Activated T-cell treated with anti-CD3 and anti-CD28 coated beads for 4 hours (primary cell): ENCODE measurements around the gene GIT1.

Experiments used
- DNase-seq: peaks from one replicate; pipeline ENCODE4 v3.0.0-alpha.2; 2020

Gene GIT1

DNA sequence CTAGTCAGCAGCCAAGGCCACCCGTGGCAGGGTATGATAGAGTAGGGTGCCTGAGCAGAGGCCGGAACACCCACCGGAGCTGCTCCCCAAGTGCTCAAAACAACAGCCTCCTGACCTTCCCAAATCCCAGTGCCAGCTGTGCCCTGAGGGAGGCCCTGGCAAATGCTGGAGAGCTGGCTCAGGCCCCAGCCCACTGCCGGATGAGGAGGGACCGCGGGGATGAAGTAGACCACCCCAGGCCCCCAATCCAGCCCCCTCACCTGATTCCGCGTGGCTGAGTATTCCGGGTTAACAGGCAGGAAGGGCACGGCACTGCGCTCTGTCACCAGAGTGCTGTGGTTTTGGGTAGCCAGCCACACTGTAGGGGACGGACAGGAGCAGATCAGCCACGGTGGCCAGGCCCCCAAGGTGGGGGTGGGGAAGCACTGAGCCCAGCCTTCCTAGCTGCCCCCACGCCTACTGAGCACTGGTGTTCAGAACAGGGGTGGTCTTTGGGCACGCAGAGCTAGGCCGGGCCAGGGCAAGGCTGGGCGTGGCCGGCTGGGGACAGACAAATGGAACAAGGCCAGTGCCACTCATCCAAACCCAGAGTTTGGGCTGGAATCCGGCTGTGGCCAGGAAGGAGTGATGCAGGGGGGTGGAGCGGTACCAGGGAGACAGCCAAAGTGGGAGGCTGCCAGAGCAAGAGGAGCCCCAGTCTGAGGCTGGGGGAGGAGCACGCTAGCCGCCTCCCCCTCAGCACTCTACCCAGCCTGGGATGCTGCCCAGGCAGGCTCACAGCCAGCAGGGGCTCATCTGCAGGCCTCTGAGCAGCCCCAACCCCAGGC is 11.8 kb downstream of the GIT1 start:
- DNase-seq: no peak

DNA sequence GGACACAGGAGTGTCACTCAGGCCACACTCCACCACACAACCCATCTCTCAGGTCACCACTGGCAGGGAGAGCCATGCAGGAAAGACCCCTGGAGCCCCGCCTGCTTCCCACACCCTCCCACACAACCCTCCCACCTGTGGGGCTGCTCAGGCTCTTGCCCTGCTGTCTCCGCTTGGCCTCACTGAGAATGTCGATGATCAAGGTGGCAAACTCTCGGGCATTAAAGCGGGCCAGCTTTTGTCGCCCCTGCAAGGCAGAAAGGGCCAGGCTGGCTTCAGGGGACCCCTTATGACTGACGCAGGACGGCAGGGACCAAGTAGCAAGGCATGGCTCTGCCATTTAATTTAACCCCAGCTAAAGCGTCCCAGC is 12.5 kb downstream of the GIT1 start:
- no peak for DNase-seq

DNA sequence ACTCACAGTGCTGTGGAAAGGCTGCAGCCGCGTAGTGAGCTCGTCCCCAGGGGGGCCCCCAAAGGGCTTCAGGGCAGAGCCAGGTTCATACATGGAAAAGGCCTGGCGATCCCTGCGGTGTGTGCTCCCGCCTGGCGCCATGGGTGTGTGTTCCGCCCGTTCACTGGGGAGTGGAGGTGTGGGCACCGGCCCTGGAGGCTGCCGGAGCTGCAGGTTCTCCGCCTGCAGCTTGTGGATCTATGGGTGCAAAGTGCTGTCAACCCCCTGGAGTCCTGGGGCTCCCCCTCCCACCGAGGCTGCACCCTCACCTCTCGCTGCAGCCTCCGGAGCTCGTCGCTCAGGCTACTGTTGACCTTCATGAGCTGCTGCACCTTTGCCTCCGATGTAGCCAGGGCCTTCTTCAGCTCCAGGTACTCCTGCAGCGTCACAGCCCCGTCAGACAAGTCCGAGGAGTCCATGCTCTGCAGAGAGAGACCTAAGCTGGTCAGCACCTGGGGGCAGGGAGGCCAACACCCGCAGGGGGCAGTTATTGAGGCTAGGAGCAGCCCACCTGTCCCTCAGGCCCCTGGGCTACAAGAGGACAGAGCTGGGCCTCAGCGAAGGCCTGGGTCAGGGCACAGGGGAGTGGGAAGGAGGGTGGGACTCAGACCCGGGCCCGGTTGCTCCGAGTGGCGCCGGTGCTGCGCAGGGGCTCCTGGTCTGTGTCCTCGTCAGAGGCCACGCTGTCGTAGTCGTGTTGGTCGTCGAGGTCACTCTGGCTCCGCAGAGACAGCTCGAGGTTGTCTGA is 13.0 kb downstream of the GIT1 start:
- no peak for DNase-seq

DNA sequence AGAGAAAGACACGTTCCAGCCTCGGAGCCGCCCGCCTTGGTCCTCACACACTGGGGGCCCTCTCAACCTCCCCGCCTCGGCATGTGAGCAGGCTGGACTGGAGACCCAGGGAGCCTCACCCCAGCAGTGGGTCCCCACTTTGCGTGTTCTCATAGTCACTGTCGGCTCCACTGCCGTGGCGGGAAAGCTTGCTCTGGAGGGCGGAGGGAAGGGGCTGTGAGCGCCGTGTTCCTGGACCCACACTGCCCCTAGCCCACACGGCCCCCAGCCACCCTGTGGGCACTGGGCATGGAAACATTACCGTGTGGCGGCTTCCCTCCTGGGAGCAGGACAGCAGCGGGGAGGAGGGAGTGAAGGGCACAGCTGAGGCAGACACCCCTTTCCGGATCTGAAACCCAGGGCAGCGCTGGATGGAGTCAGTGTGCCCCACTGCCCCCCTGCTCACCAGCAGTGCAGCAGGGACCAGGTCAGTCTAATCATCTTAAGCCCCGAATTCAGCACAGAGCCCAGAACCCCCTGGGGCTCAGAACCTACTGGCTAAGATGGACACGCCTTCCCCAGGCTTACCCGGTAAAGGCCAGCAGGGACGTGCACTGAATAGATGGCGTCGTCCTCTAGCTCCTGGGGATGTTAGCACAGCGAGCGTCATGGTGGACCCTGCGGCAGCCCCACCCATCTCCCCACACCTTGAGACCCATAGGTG is 13.8 kb downstream of the GIT1 start:
- no peak for DNase-seq

DNA sequence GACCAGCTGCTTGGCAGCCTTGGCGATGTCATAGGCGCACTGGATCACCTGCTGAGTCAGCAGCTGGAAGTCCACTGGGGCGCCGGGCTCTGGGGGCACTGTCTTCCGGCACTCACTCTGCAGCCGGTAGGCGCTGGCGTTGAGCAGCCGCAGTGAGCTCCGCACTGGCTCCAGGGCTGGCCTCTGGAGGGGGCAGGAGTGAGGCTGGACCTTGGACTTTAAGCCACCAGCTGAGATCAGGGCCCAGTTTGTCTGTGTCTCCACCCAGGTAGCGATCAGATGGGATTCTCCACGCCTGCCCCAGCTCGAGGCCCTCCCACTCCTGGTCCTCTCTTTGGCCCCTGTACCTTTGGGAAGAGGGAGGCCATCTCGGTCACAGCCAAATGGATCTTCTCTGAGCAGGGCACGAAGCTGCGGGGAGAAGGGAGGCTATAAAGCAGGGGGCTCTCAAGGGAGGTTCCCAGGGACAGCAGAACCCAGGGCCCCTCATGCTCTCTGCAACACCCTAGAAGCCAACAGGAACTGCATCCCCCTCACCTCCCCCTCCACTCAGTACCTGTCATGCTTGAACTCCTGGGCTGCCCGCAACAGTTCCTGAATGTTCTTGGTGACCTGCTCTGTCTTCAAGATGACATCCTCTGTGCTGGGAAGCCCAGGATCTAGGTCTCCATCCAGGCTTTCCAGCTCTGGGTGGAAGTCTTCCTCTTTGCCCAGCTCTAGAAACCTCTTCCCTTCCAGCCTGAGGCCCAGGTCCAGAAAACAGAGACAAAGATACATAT is 14.5 kb downstream of the GIT1 start:
- no peak for DNase-seq

DNA sequence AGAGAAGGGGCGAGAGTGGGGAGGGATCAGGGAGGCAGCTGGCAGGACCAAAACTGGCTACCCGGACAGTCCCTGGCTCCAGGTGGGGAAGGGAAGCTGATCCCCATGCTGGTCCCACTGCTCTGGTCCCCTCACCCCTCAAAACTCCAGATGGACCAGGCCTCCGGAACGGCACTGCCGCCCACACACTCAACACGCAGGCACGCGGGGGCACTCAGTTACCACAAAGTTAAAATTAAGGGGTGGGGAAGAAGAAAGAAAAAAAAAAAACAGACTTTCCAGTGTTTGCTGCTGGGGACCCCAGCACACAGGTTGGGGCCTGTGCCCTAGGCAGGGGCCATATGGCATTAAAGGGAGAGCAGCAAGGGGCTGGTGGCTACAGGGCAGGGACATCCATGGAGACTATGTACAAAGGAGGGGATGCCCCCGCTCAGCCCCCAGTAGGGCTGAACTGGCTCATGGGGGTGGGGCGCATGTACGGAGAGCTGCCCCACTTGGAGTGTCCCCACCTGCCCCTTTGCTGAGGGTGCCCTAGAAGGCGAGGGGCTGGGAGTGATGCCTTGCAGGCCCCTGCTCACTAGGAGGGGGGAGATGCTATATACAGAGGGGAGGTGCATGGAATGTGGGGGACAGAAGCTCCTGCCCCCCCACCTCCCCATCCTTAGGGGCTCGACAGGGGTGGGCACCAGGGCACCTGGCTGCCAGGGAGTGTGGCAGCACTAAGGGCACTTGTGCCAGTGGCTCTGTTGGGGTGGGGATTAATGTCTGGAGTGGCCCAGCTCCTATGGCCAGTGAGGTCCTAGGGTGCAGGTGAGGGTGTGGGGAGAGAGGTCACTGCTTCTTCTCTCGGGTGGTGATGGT is 15.3 kb downstream of the GIT1 start:
- DNase-seq: no peak

DNA sequence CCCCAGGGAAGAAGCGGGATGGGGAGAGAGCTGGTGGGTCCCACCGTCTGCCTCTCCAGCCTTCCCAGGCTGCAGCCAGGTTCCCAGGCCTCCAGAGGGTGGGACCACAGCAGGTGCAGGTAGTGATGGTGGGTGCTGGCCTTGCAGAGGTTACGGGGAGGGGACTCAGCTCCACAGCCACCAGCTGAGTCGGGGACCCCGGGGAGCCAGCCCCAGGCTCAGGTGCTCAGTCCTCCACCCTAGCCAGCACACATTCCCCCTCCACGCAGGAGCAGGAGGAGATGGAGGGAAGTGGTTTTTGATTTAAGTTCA is 15.9 kb downstream of the GIT1 start:
- DNase-seq: no peak

DNA sequence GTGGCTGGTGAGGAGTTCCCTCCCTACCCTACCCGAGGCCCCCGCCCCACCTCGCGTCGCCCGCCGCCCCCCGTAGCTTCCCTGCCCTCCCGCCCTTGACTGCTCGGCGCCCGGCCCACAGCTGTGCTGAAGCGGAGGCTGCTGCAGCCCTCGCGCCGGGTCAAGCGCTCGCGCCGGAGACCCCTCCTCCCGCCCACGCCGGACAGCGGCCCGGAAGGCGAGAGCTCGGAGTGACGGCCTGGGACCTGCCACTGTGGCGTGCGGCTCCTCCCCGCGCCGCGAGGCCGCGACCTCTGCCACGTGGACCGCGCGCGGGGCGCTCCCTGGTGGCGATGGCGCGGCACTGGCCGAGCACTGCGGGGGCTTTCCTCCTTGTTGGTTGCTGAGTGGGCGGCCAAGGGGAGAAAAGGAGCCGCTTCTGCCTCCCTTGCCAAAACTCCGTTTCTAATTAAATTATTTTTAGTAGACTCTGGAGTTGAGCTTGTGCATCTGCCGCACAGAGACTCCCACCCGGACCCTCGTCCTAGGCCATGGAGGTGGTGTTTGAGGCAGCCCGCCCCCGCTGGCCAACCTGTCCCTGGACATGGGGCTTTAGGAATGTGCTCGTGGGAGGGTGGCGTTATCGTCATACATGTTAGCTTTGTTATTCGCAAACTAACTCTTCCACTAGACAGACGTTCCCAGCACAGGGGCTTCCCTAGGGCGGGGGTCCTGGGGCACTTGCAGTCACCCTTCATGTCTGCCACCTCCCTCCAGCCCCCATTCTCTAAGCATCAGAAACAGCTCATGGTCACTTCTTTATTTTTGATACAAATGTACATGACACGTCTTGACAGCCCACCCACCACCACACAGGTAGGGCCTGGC is 16.5 kb downstream of the GIT1 start:
- peak; percentile 55 for DNase-seq

DNA sequence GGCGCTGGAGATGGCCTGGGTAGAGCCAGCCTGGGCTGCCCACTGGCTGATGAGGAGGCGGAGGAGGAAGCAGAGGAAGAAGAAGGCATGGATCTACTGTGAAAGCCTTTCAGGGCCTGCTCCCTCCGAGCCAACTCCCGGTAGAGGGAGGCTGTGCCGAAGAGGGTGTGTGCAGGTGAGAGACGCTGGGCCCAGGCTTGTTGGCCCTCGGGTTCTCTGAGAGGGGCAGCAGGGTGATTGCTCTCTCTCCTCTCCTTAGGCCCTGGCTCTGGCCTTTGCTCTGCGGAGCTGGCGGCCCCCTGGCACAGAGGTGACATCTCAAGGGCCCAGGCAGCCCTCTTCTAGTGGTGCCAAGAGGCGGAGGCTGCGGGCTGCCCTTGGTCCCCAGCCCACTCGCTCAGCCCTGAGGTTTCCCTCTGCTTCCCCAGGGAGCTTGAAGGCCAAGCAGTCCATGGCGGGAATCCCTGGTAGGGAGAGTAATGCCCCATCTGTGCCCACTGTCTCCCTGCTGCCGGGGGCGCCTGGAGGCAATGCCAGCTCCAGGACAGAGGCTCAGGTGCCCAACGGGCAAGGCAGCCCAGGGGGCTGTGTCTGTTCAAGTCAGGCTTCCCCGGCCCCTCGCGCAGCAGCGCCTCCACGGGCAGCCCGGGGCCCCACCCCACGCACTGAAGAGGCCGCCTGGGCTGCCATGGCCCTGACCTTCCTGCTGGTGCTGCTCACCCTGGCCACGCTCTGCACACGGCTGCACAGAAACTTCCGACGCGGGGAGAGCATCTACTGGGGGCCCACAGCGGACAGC is 17.4 kb downstream of the GIT1 start:
- no peak for DNase-seq

DNA sequence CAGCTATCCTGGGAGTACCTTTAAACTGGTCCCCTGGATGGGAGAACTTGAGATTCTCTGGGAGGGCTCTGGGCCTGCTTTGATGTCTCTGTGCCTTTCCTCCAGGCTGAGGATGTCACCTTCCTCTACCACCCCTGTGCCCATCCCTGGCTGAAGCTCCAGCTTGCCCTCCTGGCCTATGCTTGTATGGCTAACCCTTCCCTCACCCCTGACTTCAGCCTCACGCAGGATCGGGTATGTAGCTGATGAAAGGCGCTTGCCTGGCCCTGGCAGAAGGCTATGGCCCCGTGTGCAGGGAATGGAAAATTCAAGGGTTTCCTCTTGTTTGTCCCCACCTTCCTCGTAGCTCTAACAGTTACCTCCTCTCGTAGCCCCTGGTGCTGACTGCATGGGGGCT is 18.0 kb downstream of the GIT1 start:
- DNase-seq: no peak

DNA sequence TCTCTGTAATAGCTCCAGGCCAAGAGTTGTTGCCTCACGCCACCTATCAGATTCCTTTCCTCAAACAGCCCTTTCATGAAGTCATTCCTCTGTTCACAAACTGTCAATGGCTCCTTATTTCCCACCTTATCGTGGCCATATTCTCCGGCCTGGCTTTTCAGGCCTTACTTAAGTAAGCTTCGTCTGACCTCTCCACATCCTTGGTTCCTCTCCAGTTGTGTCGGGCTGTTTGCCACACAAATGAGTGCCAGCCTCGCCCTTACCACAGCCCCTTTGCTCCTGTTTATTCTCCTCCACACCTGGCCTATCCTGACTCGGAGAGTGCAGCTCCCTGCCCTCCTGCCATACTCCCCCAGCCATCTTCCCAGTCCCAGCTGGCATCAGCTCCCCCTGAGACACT is 18.9 kb downstream of the GIT1 start:
- no peak for DNase-seq

DNA sequence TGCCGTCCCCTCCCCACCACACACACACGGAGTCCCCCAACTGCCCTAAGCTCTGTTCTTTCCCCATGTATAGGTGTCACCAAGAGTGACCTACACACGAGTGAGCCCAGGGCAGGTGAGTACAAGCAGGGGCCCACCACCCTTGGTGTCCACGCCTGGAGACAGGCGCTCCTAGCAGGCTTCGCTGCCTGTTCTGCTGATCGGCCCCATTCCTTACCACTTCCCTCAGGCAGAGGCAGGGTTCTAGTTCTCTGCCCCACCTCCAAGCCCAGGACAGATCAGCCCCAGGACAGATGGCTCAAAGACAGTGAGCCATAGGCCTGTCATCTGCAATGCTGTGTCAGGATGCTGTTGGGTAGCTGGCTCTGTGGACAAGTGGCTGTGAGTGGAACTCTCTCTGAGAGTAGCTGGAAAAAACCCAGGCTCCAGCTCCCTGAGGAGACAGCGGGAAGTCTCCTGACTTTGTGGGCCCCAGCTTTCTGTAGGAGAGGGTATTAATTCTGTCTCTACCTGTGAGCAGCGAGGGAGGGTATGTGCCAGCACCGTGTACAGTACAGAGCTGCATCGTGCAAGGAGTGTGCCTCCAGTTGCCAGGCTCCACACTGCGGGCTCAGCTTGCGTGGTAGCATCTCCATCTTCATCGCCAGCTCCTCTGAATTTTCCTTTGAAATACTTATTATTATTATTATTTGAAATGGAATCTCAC is 20.1 kb downstream of the GIT1 start:
- no peak for DNase-seq

DNA sequence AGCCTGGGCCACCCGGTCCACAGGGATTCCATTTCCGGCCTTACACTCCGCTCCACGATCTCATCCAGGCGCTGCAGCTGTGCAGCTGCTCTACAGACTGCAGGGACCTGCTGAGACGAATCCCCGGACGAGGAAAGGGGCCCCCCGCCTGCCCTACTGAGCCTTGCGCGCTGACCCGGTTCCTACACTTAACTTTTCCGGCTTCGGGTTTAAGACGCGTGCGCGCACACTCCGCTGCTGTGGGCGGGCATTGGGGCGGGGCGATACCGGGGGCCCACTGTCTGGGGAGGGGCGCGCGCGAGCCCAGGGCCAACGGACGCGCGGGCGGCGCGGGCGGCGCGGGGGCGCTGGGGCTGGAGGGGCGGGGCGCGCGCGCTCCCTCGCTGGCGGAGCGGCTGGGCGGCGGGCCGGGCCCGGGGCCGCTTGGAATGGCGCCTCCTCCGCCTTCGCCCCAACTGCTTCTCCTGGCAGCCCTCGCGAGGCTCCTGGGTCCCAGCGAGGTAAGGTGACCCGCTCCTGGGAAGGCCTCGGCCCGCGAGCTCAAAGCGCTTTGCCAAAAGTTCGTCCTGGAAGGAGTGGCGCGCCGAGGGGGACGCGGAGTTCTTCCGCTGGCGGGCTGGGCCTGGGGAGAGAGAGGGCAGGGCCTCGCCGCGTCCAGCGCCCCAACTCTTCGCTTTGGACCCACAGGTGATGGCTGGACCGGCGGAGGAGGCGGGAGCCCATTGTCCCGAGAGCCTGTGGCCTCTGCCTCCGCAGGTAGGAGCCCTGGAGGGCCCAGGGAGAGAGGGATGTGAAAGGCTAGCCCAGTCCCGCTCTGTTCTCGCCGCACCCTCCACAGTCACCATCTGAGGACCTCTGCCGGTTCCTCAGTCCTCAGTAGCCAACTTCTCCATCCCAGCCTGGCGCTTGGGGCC is 20.9 kb downstream of the GIT1 start, which contains the start of gene TP53I13:
Gene TP53I13 (plus strand): TSS at position 371 of the 914 bp plus-strand sequence. CDS start 58 bp downstream, at position 429.
- DNase-seq: peak; percentile 93

DNA sequence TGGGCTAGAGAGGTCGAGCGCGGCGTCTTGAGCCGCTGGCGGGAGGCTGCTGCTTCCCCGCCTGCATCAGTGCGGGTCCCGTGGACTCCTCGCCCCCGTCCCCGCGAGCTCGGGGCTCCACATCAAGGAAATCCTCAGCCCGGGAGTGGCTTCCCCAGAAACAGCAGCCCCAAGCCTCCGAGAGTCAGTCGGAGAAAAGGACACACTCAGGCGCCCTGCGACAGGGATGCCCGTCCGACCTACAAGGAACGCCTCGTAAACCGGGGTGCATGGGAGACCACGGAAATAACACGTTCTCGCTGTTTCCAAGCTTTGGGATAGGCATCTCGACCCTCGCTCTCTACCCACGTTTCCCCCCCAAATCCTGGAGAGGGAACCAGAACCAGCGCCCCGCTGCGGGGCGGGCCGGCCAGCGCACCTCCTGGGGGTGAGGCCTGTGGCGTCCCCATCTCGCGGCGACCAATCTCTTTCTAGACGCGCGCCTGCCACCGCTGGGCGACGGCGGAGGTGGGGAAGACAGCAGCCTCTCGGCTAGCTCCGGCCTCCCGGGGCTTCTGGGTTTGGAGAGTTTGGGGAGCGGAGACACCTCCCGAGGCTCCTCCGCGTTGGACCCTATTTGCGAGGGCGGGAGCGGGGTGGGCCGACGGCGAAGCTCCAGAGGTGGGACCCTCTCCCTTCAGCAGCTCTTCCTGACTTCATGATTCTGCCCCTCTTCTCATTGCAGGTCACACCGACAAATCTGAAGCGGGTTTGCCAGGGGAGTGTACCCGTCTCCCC is 21.7 kb downstream of the GIT1 start:
- DNase-seq: peak; percentile 53

DNA sequence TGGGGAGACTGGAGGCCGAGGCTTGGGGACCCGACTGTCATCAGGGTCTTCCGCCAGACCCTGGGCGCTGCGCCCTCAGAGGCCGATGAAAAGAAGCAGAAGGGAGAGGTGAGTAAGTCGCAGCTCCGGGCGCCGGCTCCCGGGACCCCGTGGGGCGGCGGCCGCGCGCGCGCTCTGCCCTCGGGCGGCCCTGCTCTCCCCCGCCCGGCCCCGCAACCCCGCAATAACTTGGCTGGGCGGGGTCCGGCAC is 22.2 kb downstream of the GIT1 start:
- DNase-seq: no peak

DNA sequence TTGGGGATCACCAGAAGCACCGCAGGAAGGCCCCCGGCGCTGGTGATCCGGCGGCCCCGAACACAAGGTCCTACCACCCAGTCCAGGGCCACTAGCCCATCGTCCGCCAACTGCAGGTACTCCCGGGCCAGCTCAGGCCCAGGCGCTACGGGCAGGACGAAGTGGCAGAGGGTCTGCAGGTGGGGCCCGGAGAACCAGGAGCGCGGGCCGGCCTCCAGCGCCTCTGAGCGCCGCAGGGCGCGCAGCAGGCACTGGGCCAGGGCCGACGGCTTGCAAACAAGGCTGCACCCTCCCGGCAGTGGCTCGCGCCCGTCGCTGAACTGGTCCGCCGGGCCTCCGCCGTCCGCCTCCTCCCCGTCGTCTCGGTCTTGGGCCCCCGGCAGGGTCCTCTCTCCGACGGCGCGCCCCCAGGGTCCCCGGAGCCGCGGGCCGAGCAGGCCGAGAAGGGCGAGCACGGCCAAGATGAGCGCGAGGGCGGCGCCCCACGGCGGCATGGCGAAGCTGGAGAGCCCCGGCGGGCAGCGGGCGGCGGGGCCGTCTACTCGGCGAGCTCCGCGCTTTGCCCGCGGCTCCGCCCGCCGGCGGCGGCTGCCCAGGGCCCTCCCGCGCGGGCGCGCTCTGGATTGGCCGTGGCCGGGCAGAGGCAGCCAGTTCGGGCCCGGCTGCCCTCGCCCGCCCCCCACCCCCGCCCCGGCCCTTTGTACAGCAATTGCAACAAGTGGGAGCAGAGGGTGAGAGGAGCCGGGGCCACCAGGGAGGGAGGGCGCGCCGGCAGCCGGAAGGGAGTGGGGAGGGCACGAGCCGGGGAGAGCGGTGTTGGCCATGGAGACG is 22.8 kb downstream of the GIT1 start, which contains the start of gene ABHD15:
Gene ABHD15 (minus strand): TSS at position 565 of the 831 bp plus-strand sequence. CDS start 71 bp downstream, at position 494.
- peak; percentile 36 for DNase-seq
